Natural killer cell (primary cell): ENCODE measurements around the gene FNDC3B. TPM values are rescaled to one million over a fixed set of nuclear protein-coding genes. Genes with fewer than 3 reads are reported as not detected.

ENCODE experiments used
- ATAC-seq, 3 donors: fragments of 150-1000 bp in 2 of 3; fragments of 200-7000 bp in 1 of 3; cut with Tn5 transposase; 1 replicate in 1 of 3; 2 replicates in 2 of 3; pipeline ENCODE4 v1.10.0; 2021; ENCODE audit warnings: mild to moderate bottlenecking in 2 of 3, moderate library complexity in 2 of 3
- DNase-seq, 2 donors: peaks; one replicate each; pipeline versions ENCODE4 v3.0.0 to v3.0.0-alpha.2; 2013 to 2021; ENCODE audit warnings: mixed read lengths in 1 of 2
- H3K27ac ChIP-seq: one replicate; pipeline ENCODE4 v1.5.1; 2013; ENCODE audit warnings: mild to moderate bottlenecking, low read length
- H3K27me3 ChIP-seq: one replicate; pipeline ENCODE4 v1.6.1; 2013; ENCODE audit warnings: low read length; ENCODE audit not compliant: control insufficient read depth, insufficient read depth
- H3K36me3 ChIP-seq: one replicate; pipeline ENCODE4 v1.6.1; 2013; ENCODE audit warnings: low read length; ENCODE audit not compliant: control insufficient read depth, insufficient read depth
- H3K4me1 ChIP-seq: one replicate; pipeline ENCODE4 v1.6.1; 2013; ENCODE audit warnings: low read length; ENCODE audit not compliant: control insufficient read depth, insufficient read depth
- H3K4me3 ChIP-seq: one replicate; pipeline ENCODE4 v1.5.1; 2013; ENCODE audit warnings: low read length
- H3K9me3 ChIP-seq: one replicate; pipeline ENCODE4 v1.6.1; 2013; ENCODE audit warnings: low read length; ENCODE audit not compliant: control insufficient read depth, insufficient read depth
- H3K27ac Mint-ChIP-seq, 2 donors: one replicate each; pipeline ENCODE4 v1.8.0; 2022; ENCODE audit warnings: mild to moderate bottlenecking in 2 of 2, mixed read lengths in 2 of 2, moderate library complexity in 1 of 2
- H3K27me3 Mint-ChIP-seq, 2 donors: one replicate each; pipeline ENCODE4 v1.8.0; 2022; ENCODE audit warnings: low read depth in 2 of 2, mixed read lengths in 2 of 2
- H3K36me3 Mint-ChIP-seq: one replicate; pipeline ENCODE4 v1.8.0; 2022; ENCODE audit warnings: mixed read lengths
- H3K4me1 Mint-ChIP-seq, 2 donors: one replicate each; pipeline ENCODE4 v1.8.0; 2022; ENCODE audit warnings: mixed read lengths in 2 of 2
- H3K4me3 Mint-ChIP-seq: one replicate; pipeline ENCODE4 v1.8.0; 2022; ENCODE audit warnings: mild to moderate bottlenecking, moderate library complexity, mixed read lengths
- H3K9me3 Mint-ChIP-seq, 2 donors: one replicate each; pipeline ENCODE4 v1.8.0; 2022; ENCODE audit warnings: mixed read lengths in 2 of 2
- CTCF ChIP-seq: fragments of 200-600 bp; IDR thresholded peaks from one replicate; pipeline ENCODE4 v1.8.0; 2022; ENCODE audit warnings: antibody characterized with exemption
- WGBS: methylation state at CpG from one replicate; pipeline ENCODE4 v1.1.7; 2013; ENCODE audit warnings: missing lambda C conversion rate; ENCODE audit not compliant: insufficient coverage; 5-methylcytosine and 5-hydroxymethylcytosine counted together
- intact Hi-C: fragments of 100-400 bp; cut with micrococcal nuclease; formaldehyde crosslinking; loops from one replicate; pipeline ENCODE4 v1.14.2; 2022
- total RNA-seq, 4 donors: library from RNA; stranded (reverse); fragments of 120-200 nt in 1 of 4; gene quantifications; one replicate each; pipeline versions ENCODE4 v1.2.3 to v1.2.4, GENCODE V29; 2013 to 2022

Gene FNDC3B
- total RNA-seq, 3 donors from 2014 or later (not counting 1 experiment from before 2014, with no cell fraction given) = 154 to 214 (median 206) TPM

- Histone ChIP-seq H3K4me3 (no peak overlapping the region), H3K4me1 (peaks cover 33% of the 10 kb centered on the region), H3K27me3 (no peaks in the 10 kb centered on the region), H3K36me3 (no peaks in the 10 kb centered on the region), H3K27ac (no peak overlapping the region), H3K9me3 (no peaks in the 10 kb centered on the region)
- Mint-ChIP-seq H3K27ac (peak overlapping the region; percentile 59 to 93), H3K4me1 (peaks cover 56 to 62% of the 10 kb centered on the region in 2 donors), H3K36me3 (no peaks in the 10 kb centered on the region), H3K9me3 (no peaks in the 10 kb centered on the region), H3K27me3 (no peaks in the 10 kb centered on the region), H3K4me3 (no peak overlapping the region)
- no peak for DNase-seq
- WGBS = 90% methylated on average over 2 of the region's 2 CpGs
- TF ChIP-seq CTCF = no peak
- ATAC-seq = no peak
- intact Hi-C loops = no loop called here
Observed at GRCh38 chr3:172182797-172183196, 143.4 kb downstream of the FNDC3B start.

GRCh38 chr3:172184106-172184822 is 144.9 kb downstream of the FNDC3B start:
- intact Hi-C loops = no loop called here
- H3K4me3 ChIP-seq = no peak overlapping the region
- no peaks in the 10 kb centered on the region for H3K9me3 Mint-ChIP-seq
- no peaks in the 10 kb centered on the region for H3K36me3 ChIP-seq
- H3K4me1 Mint-ChIP-seq = peaks cover 51 to 54% of the 10 kb centered on the region in 2 donors
- H3K36me3 Mint-ChIP-seq = no peaks in the 10 kb centered on the region
- peaks cover 29% of the 10 kb centered on the region for H3K4me1 ChIP-seq
- no peaks in the 10 kb centered on the region for H3K27me3 Mint-ChIP-seq
- H3K4me3 Mint-ChIP-seq = no peak overlapping the region
- 100% methylated on average over 1 of the region's 3 CpGs for WGBS
- no peaks in the 10 kb centered on the region for H3K9me3 ChIP-seq
- no peak for TF ChIP-seq CTCF
- H3K27ac ChIP-seq = no peak overlapping the region
- peak overlapping the region; percentile 1 to 64 for H3K27ac Mint-ChIP-seq
- H3K27me3 ChIP-seq = no peaks in the 10 kb centered on the region
- DNase-seq (no peak), ATAC-seq (no peak)

- no peak for ATAC-seq
- Mint-ChIP-seq H3K36me3 (no peaks in the 10 kb centered on the region), H3K4me1 (peaks cover 37 to 40% of the 10 kb centered on the region in 2 donors)
Observed at GRCh38 chr3:172185907-172186306, 146.5 kb downstream of the FNDC3B start.

More at GRCh38 chr3:172185907-172186306, 146.5 kb downstream of the FNDC3B start:
- Mint-ChIP-seq H3K27ac (peak overlapping the region; percentile 64 to 79), H3K27me3 (no peaks in the 10 kb centered on the region), H3K4me3 (no peak overlapping the region), H3K9me3 (no peaks in the 10 kb centered on the region)
- intact Hi-C loops = no loop called here
- no peak for TF ChIP-seq CTCF
- no peak overlapping the region for H3K4me3 ChIP-seq
- DNase-seq = no peak
- H3K36me3 ChIP-seq = no peaks in the 10 kb centered on the region
- H3K4me1 ChIP-seq = peaks cover 16% of the 10 kb centered on the region
- 67% methylated on average over 1 of the region's 2 CpGs for WGBS
- no peak overlapping the region for H3K27ac ChIP-seq
- no peaks in the 10 kb centered on the region for H3K9me3 ChIP-seq
- H3K27me3 ChIP-seq = no peaks in the 10 kb centered on the region
